ENCODE results near the gene PNMA6A. TPM values are rescaled to one million over a fixed set of nuclear protein-coding genes. Genes with fewer than 3 reads are reported as not detected.
"Not testable (repeated sequence)": the region's sequence is repeated elsewhere in the genome, so short reads cannot be mapped to it uniquely, and the experiment has no call there.

The PNMA6A gene
- total RNA-seq, 1 experiment from 2014 or later: 0.31 TPM

DNA sequence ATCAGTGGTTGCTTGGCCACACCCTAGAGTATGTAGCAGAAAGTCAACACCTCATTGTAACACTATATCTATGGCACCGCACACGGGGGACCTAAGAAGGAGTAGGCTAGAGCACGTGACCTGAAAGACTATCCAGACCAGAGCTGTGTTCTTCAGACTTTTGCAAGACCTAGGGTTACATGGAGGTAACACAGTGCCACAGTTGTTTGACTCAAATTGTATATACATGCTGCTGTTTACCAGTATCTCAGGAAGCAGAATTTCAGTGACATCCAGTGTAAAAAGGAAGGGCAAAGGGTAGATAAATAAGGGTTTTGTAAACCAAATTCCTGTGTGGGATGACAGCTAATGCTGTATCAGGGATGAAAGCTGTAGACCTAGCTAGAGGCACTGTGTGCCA, 30.2 kb downstream of the PNMA6A start:
- Mint-ChIP-seq H3K9me3 (ENCODE audit: low read depth, unreplicated experiment) (peaks cover 3% of the 10 kb centered on the region), H3K27ac (ENCODE audit: unreplicated experiment) (no peak overlapping the region), H3K27me3 (ENCODE audit: unreplicated experiment) (peaks cover 37% of the 10 kb centered on the region), H3K4me3 (ENCODE audit: low read depth, unreplicated experiment) (no peak overlapping the region), H3K4me1 (ENCODE audit: low read depth, unreplicated experiment) (no peaks in the 10 kb centered on the region), H3K36me3 (ENCODE audit: insufficient read depth, unreplicated experiment) (no peaks in the 10 kb centered on the region)
- peak; percentile 0 for DNase-seq
- no TSS peak for BruUV-seq (replicated peaks)
- CTCF ChIA-PET: no interaction called here
- TF ChIP-seq, protein P1, sequence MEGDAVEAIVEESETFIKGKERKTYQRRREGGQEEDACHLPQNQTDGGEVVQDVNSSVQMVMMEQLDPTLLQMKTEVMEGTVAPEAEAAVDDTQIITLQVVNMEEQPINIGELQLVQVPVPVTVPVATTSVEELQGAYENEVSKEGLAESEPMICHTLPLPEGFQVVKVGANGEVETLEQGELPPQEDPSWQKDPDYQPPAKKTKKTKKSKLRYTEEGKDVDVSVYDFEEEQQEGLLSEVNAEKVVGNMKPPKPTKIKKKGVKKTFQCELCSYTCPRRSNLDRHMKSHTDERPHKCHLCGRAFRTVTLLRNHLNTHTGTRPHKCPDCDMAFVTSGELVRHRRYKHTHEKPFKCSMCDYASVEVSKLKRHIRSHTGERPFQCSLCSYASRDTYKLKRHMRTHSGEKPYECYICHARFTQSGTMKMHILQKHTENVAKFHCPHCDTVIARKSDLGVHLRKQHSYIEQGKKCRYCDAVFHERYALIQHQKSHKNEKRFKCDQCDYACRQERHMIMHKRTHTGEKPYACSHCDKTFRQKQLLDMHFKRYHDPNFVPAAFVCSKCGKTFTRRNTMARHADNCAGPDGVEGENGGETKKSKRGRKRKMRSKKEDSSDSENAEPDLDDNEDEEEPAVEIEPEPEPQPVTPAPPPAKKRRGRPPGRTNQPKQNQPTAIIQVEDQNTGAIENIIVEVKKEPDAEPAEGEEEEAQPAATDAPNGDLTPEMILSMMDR (IDR thresholded peaks at IDR 0.05; ENCODE audit: unreplicated experiment): no peak
- intact Hi-C loops (cut with micrococcal nuclease; ENCODE audit: unreplicated experiment): no loop called here

DNA sequence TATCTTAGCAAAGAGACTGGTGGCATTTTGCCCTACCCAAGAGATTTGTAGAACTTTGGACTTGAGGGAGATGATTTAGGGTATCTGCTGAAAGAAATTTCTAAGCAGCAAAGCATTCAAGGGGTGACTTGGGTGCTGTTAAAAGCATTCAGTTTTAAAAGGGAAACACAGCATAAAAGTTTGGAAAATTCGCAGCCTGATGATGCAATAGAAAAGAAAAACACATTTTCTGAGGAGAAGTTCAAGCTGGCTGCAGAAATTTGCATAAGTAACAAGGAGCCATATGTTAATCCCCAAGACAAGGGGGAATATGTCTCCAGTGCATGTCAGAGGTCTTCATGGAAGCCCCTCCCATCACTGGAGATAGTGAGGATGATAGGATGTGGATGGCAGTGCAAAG, 32.7 kb downstream of the PNMA6A start:
- peaks cover 37% of the 10 kb centered on the region for H3K27me3 Mint-ChIP-seq (ENCODE audit: unreplicated experiment)
- DNase-seq; H3K27ac Mint-ChIP-seq (ENCODE audit: unreplicated experiment); BruUV-seq (replicated peaks); H3K4me1 Mint-ChIP-seq (ENCODE audit: low read depth, unreplicated experiment); intact Hi-C loops (cut with micrococcal nuclease; ENCODE audit: unreplicated experiment); CTCF ChIA-PET; H3K4me3 Mint-ChIP-seq (ENCODE audit: low read depth, unreplicated experiment); H3K9me3 Mint-ChIP-seq (ENCODE audit: low read depth, unreplicated experiment); H3K36me3 Mint-ChIP-seq (ENCODE audit: insufficient read depth, unreplicated experiment): not testable (repeated sequence)

DNA sequence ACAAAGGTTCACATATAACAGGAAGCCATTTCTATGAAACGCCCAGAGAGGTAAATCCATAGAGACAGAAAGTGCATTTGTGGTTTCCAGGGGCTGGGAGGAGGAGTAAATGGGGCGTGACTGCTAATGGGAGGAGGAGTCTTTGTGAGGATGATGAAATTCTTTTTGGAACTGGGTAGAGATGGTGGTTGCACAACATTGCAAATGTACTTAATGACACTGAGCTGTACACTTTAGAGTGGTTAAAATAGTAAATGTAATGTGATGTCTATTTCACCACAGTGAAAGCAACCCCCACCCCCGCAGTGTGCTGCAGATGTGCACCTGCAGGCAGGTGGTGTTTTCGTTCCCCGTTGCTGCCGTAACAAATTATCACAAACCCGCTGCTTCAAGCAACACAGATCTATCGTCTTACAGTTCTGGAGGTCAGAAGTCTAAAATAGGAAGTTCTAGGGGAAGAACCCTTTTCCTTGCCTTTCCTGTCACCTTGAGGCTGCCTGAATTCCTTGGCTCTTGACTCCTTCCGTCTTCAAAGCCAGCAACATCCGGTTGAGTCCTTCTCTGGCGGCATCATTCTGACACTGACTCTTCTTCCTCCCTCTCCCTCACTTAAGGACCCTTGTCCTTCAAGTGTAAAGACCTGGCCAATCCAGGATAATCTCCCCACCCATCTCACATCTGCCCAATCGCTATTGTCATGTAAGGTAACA, 34.0 kb downstream of the PNMA6A start:
- intact Hi-C loops (cut with micrococcal nuclease; ENCODE audit: unreplicated experiment); DNase-seq; BruUV-seq (replicated peaks); H3K4me1 Mint-ChIP-seq (ENCODE audit: low read depth, unreplicated experiment); H3K27ac Mint-ChIP-seq (ENCODE audit: unreplicated experiment); CTCF ChIA-PET; H3K36me3 Mint-ChIP-seq (ENCODE audit: insufficient read depth, unreplicated experiment); H3K4me3 Mint-ChIP-seq (ENCODE audit: low read depth, unreplicated experiment); H3K9me3 Mint-ChIP-seq (ENCODE audit: low read depth, unreplicated experiment): not testable (repeated sequence)
- H3K27me3 Mint-ChIP-seq (ENCODE audit: unreplicated experiment): peaks cover 37% of the 10 kb centered on the region

DNA sequence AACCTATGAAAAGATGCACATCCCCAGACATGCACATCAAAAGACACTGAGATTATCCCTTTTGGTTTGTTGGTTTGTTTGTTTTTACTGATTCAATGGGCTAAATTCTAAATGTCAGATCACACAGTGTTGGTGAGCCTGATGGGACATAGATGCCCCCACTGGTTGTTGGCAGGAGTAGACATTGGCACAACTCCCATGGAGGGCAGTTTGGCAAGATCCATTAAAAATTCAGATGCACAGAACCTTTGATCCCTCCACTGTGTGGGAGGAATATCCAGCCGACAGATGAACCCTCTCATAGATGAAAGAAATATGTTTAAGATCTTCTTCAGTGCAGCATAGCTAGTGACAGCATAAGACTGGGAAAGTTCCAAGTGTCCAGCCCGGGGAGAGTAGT, 38.5 kb downstream of the PNMA6A start:
- H3K36me3 Mint-ChIP-seq (ENCODE audit: insufficient read depth, unreplicated experiment); H3K4me1 Mint-ChIP-seq (ENCODE audit: low read depth, unreplicated experiment); H3K4me3 Mint-ChIP-seq (ENCODE audit: low read depth, unreplicated experiment); H3K27me3 Mint-ChIP-seq (ENCODE audit: unreplicated experiment); BruUV-seq (replicated peaks); DNase-seq; H3K27ac Mint-ChIP-seq (ENCODE audit: unreplicated experiment); CTCF ChIA-PET; H3K9me3 Mint-ChIP-seq (ENCODE audit: low read depth, unreplicated experiment); intact Hi-C loops (cut with micrococcal nuclease; ENCODE audit: unreplicated experiment): not testable (repeated sequence)

DNA sequence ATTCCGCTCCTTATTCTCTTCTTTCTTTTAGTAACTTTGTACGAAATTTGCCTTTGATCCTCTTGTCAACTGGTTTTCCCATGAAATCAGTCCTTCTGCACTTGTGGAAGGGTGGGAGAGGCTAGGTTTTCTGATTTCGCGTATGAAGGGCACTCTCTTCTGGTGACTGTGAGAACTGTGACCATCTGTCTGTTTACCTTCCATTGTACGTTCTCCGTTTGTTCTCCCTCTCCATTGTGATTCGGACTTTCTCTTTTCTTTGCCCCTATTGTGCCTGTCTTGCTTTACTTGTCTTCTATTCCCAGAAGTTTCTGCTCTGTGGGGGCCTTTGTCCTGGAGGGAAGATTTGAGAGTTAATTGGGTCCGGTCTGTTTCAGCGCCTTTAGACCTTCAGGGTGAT, 41.6 kb downstream of the PNMA6A start:
- H3K4me3 Mint-ChIP-seq (ENCODE audit: low read depth, unreplicated experiment); H3K9me3 Mint-ChIP-seq (ENCODE audit: low read depth, unreplicated experiment); CTCF ChIA-PET; DNase-seq; intact Hi-C loops (cut with micrococcal nuclease; ENCODE audit: unreplicated experiment); H3K27ac Mint-ChIP-seq (ENCODE audit: unreplicated experiment); H3K27me3 Mint-ChIP-seq (ENCODE audit: unreplicated experiment); BruUV-seq (replicated peaks); H3K4me1 Mint-ChIP-seq (ENCODE audit: low read depth, unreplicated experiment); H3K36me3 Mint-ChIP-seq (ENCODE audit: insufficient read depth, unreplicated experiment): not testable (repeated sequence)

DNA sequence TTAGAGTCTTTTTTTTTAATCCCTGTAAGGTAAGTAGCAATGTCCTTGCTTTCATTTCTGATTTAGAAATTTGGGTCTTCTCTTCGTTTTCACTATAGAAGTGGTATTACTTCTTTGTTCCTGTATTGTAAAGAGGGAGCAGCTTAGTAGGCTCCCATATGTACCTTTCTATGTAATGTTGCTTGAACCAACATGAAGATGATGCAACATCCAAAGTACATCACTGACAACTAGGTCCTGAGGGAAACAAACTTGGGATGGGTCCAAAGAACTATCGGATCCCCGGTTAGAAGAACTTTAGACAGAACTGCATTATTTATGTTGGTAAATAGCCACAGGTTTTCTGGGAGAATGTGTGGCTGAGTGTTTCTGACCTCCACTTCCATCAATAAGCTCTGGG, 45.5 kb downstream of the PNMA6A start:
- DNase-seq; H3K4me3 Mint-ChIP-seq (ENCODE audit: low read depth, unreplicated experiment); CTCF ChIA-PET; BruUV-seq (replicated peaks); H3K27ac Mint-ChIP-seq (ENCODE audit: unreplicated experiment); H3K27me3 Mint-ChIP-seq (ENCODE audit: unreplicated experiment); H3K4me1 Mint-ChIP-seq (ENCODE audit: low read depth, unreplicated experiment); H3K9me3 Mint-ChIP-seq (ENCODE audit: low read depth, unreplicated experiment); H3K36me3 Mint-ChIP-seq (ENCODE audit: insufficient read depth, unreplicated experiment); intact Hi-C loops (cut with micrococcal nuclease; ENCODE audit: unreplicated experiment): not testable (repeated sequence)

DNA sequence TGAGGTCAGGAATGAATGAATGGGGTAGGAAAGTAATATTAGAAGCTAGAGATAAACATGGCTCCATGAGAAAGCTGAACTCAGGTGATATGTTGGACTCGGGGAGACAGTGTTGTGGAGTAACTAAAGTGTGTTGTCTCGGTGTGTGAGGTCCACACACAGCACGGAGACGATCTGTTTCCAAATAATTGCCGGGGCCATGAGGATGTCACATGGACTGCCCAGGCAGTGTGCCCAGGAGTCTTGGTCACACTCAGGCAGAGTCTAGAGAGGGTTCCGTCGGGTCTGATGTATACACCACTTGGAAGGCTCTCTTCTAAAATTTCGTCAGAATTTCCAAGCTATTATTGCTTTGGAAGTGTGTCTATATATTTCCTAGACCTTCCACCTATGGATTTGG, 48.0 kb downstream of the PNMA6A start:
- DNase-seq; H3K9me3 Mint-ChIP-seq (ENCODE audit: low read depth, unreplicated experiment); H3K4me3 Mint-ChIP-seq (ENCODE audit: low read depth, unreplicated experiment); H3K27me3 Mint-ChIP-seq (ENCODE audit: unreplicated experiment); CTCF ChIA-PET; H3K27ac Mint-ChIP-seq (ENCODE audit: unreplicated experiment); BruUV-seq (replicated peaks); H3K4me1 Mint-ChIP-seq (ENCODE audit: low read depth, unreplicated experiment); intact Hi-C loops (cut with micrococcal nuclease; ENCODE audit: unreplicated experiment); H3K36me3 Mint-ChIP-seq (ENCODE audit: insufficient read depth, unreplicated experiment): not testable (repeated sequence)

DNA sequence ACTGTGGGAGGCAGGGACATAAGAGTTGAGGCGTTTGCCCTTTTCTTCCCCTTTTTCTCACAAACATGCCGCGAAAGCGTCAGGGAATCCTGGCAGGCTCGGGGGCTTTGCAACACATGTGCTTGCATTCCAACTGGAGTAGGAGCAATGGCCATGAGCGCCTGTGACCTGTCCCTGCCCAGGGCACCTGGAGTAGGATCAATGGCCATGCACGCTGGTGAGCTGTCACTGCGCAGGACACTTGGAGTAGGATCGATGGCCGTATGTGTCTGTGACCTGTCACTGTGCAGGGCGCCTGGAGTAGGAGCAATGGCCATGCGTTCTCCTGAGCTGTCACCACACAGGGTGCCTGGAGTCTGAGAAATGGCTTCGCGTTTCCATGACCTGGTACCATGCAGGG, 51.2 kb downstream of the PNMA6A start:
- H3K4me1 Mint-ChIP-seq (ENCODE audit: low read depth, unreplicated experiment); intact Hi-C loops (cut with micrococcal nuclease; ENCODE audit: unreplicated experiment); BruUV-seq (replicated peaks); H3K9me3 Mint-ChIP-seq (ENCODE audit: low read depth, unreplicated experiment); DNase-seq; H3K27me3 Mint-ChIP-seq (ENCODE audit: unreplicated experiment); H3K36me3 Mint-ChIP-seq (ENCODE audit: insufficient read depth, unreplicated experiment); H3K4me3 Mint-ChIP-seq (ENCODE audit: low read depth, unreplicated experiment); CTCF ChIA-PET; H3K27ac Mint-ChIP-seq (ENCODE audit: unreplicated experiment): not testable (repeated sequence)
